Activated CD8-positive, alpha-beta T cell treated with anti-CD3 and anti-CD28 coated beads for 36 hours (primary cell): ENCODE results near the gene FCRLB. TPM values are rescaled to one million over a fixed set of nuclear protein-coding genes. Genes with fewer than 3 reads are reported as not detected.
"Not testable (repeated sequence)": the region's sequence is repeated elsewhere in the genome, so short reads cannot be mapped to it uniquely, and the experiment has no call there.

Source experiments
- ATAC-seq: fragments of 200-7000 bp; cut with Tn5 transposase; one replicate; pipeline ENCODE4 v1.10.0; 2021; ENCODE audit warnings: mild to moderate bottlenecking, moderate library complexity
- CTCF ChIA-PET: fragments of 350-600 bp; sonication (Branson Sonifier 250); formaldehyde crosslinking; loops from one replicate; lab custom pipeline; 2021; ENCODE audit warnings: antibody characterized with exemption; lab: Charles Lee
- POLR2A ChIA-PET: fragments of 350-600 bp; sonication (Branson Sonifier 250); formaldehyde crosslinking; loops from one replicate; lab custom pipeline; 2021; ENCODE audit warnings: antibody characterized with exemption; lab: Charles Lee
- DNase-seq: peaks from one replicate; pipeline ENCODE4 v3.0.0-alpha.2; 2020
- H3K27ac Mint-ChIP-seq: one replicate; pipeline ENCODE4 v1.8.0; 2021; ENCODE audit warnings: mild to moderate bottlenecking, mixed read lengths
- H3K27me3 Mint-ChIP-seq: one replicate; pipeline ENCODE4 v1.8.0; 2021; ENCODE audit warnings: mixed read lengths
- H3K36me3 Mint-ChIP-seq: one replicate; pipeline ENCODE4 v1.8.0; 2021; ENCODE audit warnings: low read depth, mixed read lengths
- H3K4me1 Mint-ChIP-seq: one replicate; pipeline ENCODE4 v1.8.0; 2021; ENCODE audit warnings: low read depth, mixed read lengths
- H3K4me3 Mint-ChIP-seq: one replicate; pipeline ENCODE4 v1.8.0; 2021; ENCODE audit warnings: mild to moderate bottlenecking, moderate library complexity, mixed read lengths
- H3K9me3 Mint-ChIP-seq: one replicate; pipeline ENCODE4 v1.8.0; 2021; ENCODE audit warnings: mixed read lengths
- intact Hi-C: fragments of 100-400 bp; cut with micrococcal nuclease; formaldehyde crosslinking; loops from one replicate; pipeline ENCODE4 v1.10.0; 2022
- total RNA-seq, 2 experiments: library from RNA; stranded (reverse); gene quantifications; one replicate each; pipeline ENCODE4 v1.2.3, GENCODE V29; 2021
- TF ChIP-seq, protein P1 (sequence below): fragments of 200-600 bp; IDR thresholded peaks from one replicate; pipeline ENCODE4 v1.8.0; 2022; ENCODE audit warnings: antibody characterized with exemption, mild to moderate bottlenecking

The FCRLB gene, protein sequence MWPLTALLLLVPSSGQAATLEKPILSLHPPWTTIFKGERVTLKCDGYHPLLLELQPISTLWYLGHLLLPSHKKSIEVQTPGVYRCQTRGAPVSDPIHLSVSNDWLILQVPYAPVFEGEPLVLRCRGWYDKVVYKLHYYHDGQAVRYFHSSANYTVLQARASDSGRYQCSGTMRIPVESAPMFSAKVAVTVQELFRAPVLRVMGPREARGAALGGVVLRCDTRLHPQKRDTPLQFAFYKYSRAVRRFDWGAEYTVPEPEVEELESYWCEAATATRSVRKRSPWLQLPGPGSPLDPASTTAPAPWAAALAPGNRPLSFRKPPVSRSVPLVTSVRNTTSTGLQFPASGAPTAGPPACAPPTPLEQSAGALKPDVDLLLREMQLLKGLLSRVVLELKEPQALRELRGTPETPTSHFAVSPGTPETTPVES
- under 1 TPM; 0.49 to 0.68 TPM for total RNA-seq

DNA sequence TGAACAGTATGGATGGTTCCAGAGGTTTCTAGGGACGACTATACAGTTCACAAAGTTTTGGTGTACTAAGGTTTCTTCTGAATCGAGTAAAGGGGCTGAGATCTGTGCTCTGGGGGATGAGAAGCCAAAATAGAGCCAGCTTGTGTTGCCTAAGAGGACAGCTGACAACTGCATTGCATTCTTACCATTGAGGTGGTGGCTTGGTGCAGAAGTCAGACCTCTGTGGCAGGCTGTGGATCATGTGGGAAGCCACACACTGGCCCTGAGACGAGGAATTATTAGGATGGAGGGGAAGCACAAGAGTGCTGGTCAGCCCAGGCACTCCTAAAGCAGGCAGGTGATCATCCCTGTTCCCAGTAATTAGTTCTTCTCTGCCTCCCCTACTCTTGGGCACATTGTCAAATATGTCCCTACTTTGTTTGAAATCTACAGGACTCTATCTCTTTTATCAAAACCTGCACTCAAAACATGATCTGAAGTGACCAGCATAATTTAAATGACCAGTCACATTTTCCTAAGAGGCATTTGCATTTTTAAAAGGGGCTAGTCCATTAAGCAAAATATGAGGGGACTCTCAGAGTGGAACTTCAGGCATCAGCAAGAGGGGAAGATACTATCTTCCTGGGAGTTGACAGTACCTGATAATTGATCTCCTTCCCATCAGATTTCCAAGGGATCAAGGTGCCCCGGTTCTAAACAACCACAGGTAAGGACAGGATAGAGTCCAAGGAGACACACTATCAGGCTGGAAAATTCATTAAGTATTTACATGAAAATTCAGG is at the start of gene FCRLB:
Gene FCRLB (plus strand): TSS at position 589 of the 782 bp plus-strand sequence. CDS start 1,129 bp downstream, outside the sequence.
- H3K27me3 Mint-ChIP-seq: peaks cover 17% of the 10 kb centered on the region
- POLR2A ChIA-PET: no interaction called here
- H3K27ac Mint-ChIP-seq: no peak within 1 kb of the TSS
- H3K9me3 Mint-ChIP-seq: no peaks in the 10 kb centered on the region
- peaks cover 21% of the 10 kb centered on the region for H3K4me1 Mint-ChIP-seq
- H3K36me3 Mint-ChIP-seq: no peaks in the 10 kb centered on the region
- TF ChIP-seq, protein P1, sequence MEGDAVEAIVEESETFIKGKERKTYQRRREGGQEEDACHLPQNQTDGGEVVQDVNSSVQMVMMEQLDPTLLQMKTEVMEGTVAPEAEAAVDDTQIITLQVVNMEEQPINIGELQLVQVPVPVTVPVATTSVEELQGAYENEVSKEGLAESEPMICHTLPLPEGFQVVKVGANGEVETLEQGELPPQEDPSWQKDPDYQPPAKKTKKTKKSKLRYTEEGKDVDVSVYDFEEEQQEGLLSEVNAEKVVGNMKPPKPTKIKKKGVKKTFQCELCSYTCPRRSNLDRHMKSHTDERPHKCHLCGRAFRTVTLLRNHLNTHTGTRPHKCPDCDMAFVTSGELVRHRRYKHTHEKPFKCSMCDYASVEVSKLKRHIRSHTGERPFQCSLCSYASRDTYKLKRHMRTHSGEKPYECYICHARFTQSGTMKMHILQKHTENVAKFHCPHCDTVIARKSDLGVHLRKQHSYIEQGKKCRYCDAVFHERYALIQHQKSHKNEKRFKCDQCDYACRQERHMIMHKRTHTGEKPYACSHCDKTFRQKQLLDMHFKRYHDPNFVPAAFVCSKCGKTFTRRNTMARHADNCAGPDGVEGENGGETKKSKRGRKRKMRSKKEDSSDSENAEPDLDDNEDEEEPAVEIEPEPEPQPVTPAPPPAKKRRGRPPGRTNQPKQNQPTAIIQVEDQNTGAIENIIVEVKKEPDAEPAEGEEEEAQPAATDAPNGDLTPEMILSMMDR: no peak
- intact Hi-C loops: no loop called here
- DNase-seq: no peak
- no peak within 1 kb of the TSS for H3K4me3 Mint-ChIP-seq
- no peak for ATAC-seq
- CTCF ChIA-PET: interaction anchor here (1.1 to 1.2 kb wide), 2 partner anchors 19 to 21 kb away, joined by 3 to 4 read pairs; no protein-coding TSS in a partner anchor

DNA sequence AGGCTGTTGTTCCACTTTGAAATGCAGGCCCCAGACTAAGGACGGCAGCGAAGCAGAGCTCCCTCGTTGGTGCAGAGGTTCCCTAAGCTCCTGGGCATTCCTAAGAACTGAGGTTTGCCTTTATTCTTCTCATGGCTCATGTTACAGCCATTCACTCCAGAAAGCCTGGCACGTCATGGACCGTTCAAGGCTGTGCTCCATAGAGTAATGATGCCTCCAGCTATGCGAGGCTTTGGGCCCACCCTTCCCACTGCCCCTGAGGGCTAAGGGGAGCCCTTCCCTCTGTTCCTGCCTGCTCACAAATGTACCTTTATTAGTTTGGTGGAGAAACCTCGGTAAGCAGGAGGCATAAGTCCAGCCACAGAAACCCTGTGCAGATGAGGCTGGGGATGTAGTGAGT is 47.9 kb upstream of the FCRLB start:
- H3K27me3 Mint-ChIP-seq, DNase-seq, CTCF ChIA-PET, ATAC-seq, H3K9me3 Mint-ChIP-seq, H3K4me3 Mint-ChIP-seq, intact Hi-C loops, POLR2A ChIA-PET, H3K36me3 Mint-ChIP-seq, H3K27ac Mint-ChIP-seq: not testable (repeated sequence)
- H3K4me1 Mint-ChIP-seq: peaks cover 12% of the 10 kb centered on the region

DNA sequence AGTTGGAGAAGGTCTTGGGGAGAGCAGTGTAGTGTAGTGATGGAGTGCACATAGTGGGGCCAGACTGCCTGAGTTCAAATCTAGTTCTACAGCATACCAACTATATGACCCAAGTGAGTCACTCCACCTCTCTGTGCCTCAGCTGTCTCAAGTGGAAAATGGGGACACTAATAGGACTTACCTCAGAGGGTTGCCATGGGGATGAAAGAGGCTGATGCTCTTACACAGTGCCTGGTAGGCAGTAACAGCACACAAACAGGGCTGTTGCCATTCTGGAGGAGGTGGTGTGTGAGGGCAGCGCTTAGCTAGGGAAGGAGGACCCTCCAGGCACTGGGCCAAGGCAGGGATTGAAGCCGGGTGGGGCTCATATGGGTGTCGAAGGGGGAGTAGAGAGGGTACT is 46.9 kb upstream of the FCRLB start:
- H3K27me3 Mint-ChIP-seq, H3K4me3 Mint-ChIP-seq, intact Hi-C loops, CTCF ChIA-PET, H3K36me3 Mint-ChIP-seq, POLR2A ChIA-PET, H3K9me3 Mint-ChIP-seq, H3K27ac Mint-ChIP-seq: not testable (repeated sequence)
- ATAC-seq (peak; percentile 52), DNase-seq (peak; percentile 3)
- H3K4me1 Mint-ChIP-seq: peaks cover 12% of the 10 kb centered on the region

DNA sequence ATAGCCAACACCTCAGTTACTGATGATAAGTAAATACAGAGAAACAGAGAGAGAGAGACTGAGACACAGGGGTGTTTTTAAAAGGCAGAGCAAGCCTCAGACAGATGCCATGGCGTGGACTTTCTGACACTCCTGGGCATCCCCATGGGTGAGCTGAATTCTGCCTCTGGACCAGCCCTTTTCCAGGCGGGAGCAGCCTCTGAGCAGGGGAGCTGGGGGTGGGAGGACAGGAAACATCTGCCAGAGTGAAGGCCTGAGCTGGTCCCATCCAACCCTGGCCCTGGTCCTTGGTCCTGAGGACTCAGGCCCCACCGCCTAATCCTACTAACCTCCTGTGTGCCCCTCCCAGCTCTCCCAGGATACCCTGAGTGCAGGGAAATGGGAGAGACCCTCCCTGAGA is 46.4 kb upstream of the FCRLB start:
- H3K27ac Mint-ChIP-seq, POLR2A ChIA-PET, CTCF ChIA-PET: not testable (repeated sequence)

DNA sequence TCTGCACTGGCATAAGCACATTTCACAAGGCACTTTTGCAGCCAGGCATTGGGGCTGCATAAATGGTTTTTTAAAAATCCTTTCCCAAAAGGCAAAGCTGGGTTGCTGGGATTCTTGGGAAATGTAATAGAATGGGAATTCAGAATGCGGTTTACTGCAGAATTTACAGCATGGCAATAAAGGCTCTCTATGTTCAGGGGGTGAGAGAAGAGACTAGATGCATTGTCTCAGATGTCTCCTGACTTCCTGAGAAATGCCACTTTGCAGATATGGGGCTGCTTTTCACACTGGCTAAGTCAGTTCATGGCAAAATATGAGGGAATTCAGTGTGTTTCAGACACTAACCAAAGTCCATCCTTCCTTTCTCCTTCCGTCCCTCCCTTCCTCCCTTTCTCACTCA is 44.9 kb upstream of the FCRLB start:
- no peak for DNase-seq
- TF ChIP-seq, protein P1: no peak
- Mint-ChIP-seq H3K4me3 (no peak overlapping the region), H3K27me3 (peaks cover 6% of the 10 kb centered on the region), H3K36me3 (no peaks in the 10 kb centered on the region), H3K9me3 (no peaks in the 10 kb centered on the region), H3K4me1 (peaks cover 9% of the 10 kb centered on the region), H3K27ac (no peak overlapping the region)
- no peak for ATAC-seq
- CTCF ChIA-PET: no interaction called here
- POLR2A ChIA-PET: no interaction called here
- intact Hi-C loops: no loop called here

More for the DNA sequence above, 46.4 kb upstream of the FCRLB start:
- H3K36me3 Mint-ChIP-seq, intact Hi-C loops, ATAC-seq, H3K27me3 Mint-ChIP-seq, H3K9me3 Mint-ChIP-seq, DNase-seq, H3K4me3 Mint-ChIP-seq: not testable (repeated sequence)
- H3K4me1 Mint-ChIP-seq: peaks cover 12% of the 10 kb centered on the region

DNA sequence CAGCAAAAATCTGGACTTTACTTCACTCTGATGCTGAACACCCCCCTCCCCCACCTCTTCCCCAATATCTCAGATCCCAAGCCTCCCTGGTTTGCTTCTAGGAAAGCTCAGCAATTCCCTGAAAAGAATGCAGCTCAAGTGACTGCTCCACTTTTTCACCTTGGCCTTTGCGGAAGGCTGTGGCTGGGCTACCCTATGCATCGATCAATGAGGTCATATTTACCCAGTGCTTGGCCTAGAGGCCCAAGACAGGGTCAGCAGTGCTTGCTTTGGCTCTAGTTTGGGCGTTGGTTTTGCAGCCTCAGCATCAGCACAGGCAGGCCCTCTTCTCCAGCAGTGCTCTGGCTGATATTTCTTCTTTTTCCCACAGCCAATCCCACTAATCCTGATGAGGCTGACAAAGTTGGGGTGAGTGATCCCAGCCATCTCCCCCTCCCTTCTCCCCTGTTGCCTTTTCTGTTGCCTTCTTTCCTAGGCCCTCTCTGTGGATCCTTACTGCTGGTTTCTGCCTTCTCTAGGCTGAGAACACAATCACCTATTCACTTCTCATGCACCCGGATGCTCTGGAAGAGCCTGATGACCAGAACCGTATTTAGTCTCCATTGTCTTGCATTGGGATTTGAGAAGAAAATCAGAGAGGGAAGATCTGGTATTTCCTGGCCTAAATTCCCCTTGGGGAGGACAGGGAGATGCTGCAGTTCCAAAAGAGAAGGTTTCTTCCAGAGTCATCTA is 44.2 kb upstream of the FCRLB start:
- ATAC-seq (no peak), DNase-seq (no peak)
- ChIA-PET CTCF (no interaction called here), POLR2A (no interaction called here)
- Mint-ChIP-seq H3K27ac (no peak overlapping the region), H3K4me3 (no peak overlapping the region), H3K27me3 (peaks cover 8% of the 10 kb centered on the region), H3K9me3 (no peaks in the 10 kb centered on the region), H3K4me1 (peaks cover 6% of the 10 kb centered on the region), H3K36me3 (no peaks in the 10 kb centered on the region)
- intact Hi-C loops: no loop called here
- TF ChIP-seq, protein P1: no peak
